ENCODE data around the gene HOXC10.

HOXC10 gene

GRCh38 chr12:53965281-53966084 lies 19.5 kb upstream of the HOXC10 start:
- DNase-seq (ENCODE audit: low spot score) = no peak

- DNase-seq (ENCODE audit: low spot score) = no peak
These were observed 18.9 kb upstream of the HOXC10 start for GRCh38 chr12:53966085-53966384.

GRCh38 chr12:53966385-53967133 lies 18.4 kb upstream of the HOXC10 start:
- no peak for DNase-seq (ENCODE audit: low spot score)

GRCh38 chr12:53967421-53967925 lies 17.5 kb upstream of the HOXC10 start:
- DNase-seq (ENCODE audit: low spot score) = no peak

- DNase-seq (ENCODE audit: low spot score) = no peak
These were observed 16.5 kb upstream of the HOXC10 start for GRCh38 chr12:53968214-53969127.

- DNase-seq (ENCODE audit: low spot score) = no peak
These were observed 15.2 kb upstream of the HOXC10 start for GRCh38 chr12:53969588-53970259.

- no peak for DNase-seq (ENCODE audit: low spot score)
These were observed 14.5 kb upstream of the HOXC10 start for GRCh38 chr12:53970451-53970850.

GRCh38 chr12:53971129-53971528 lies 13.8 kb upstream of the HOXC10 start:
- no peak for DNase-seq (ENCODE audit: low spot score)

- no peak for DNase-seq (ENCODE audit: low spot score)
These were observed 13.3 kb upstream of the HOXC10 start for GRCh38 chr12:53971686-53972085.

- no peak for DNase-seq (ENCODE audit: low spot score)
These were observed 12.7 kb upstream of the HOXC10 start for GRCh38 chr12:53972152-53972702.

- DNase-seq (ENCODE audit: low spot score) = no peak
These were observed 12.2 kb upstream of the HOXC10 start, which contains the start of gene HOXC11 for GRCh38 chr12:53972722-53973235. TSS of gene HOXC11 (plus strand) at chr12:53973126. CDS start at chr12:53973242, 116 bp downstream.

GRCh38 chr12:53973236-53974042 lies 11.5 kb upstream of the HOXC10 start:
- peak; percentile 65 for DNase-seq (ENCODE audit: low spot score)

GRCh38 chr12:53974084-53975063 lies 10.6 kb upstream of the HOXC10 start, which contains the start of gene HOTAIR:
TSS of gene HOTAIR (minus strand) at chr12:53974954.
- peak; percentile 74 for DNase-seq (ENCODE audit: low spot score)

GRCh38 chr12:53975064-53975471 lies 9.9 kb upstream of the HOXC10 start:
- DNase-seq (ENCODE audit: low spot score) = no peak

- no peak for DNase-seq (ENCODE audit: low spot score)
These were observed 9.3 kb upstream of the HOXC10 start for GRCh38 chr12:53975479-53976152.

GRCh38 chr12:53976172-53976822 lies 8.6 kb upstream of the HOXC10 start:
- DNase-seq (ENCODE audit: low spot score) = no peak

- no peak for DNase-seq (ENCODE audit: low spot score)
These were observed 7.9 kb upstream of the HOXC10 start for GRCh38 chr12:53976823-53977595.
